Measurements from ENCODE around the gene PRF1.

Gene PRF1

DNA sequence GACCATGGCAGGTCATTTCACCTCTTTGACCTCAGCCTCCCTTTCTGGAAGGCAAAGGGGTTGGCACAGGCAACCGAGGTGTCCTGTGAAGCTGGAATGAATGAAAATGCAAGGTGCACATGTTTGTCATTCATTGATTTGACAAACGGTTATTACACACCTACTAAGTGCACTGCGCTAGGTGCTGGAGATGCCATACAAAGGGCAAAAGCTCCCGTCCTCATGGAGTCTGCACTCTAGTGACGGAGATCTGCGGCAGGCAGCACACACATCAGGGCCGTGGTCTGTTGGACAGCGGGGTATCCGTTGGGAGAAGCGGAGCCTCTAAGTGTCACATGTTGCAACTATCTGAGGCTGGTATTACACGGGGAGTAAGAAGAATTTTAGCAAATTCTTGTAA lies 44.2 kb downstream of the PRF1 start:
- TF ChIP-seq TAF1 (IDR thresholded peaks at IDR 0.05; ENCODE audit: borderline replicate concordance, insufficient read depth, low read length) (no peak), FOXP2 (optimal IDR thresholded peaks at IDR 0.05; ENCODE audit: borderline replicate concordance, extremely low read depth, extremely low read length, insufficient read depth) (no peak), POLR2AphosphoS5 (IDR thresholded peaks at IDR 0.05; ENCODE audit: low read depth, low read length) (no peak), SIN3A (IDR thresholded peaks at IDR 0.05; ENCODE audit: borderline replicate concordance, insufficient read depth, low read length) (no peak), REST (IDR thresholded peaks at IDR 0.05; ENCODE audit: insufficient read depth in 1 of 2, low read depth in 2 of 2, low read length in 2 of 2) (no peak)

- TF ChIP-seq TAF1 (IDR thresholded peaks at IDR 0.05; ENCODE audit: borderline replicate concordance, insufficient read depth, low read length) (no peak), POLR2AphosphoS5 (IDR thresholded peaks at IDR 0.05; ENCODE audit: low read depth, low read length) (no peak), SIN3A (IDR thresholded peaks at IDR 0.05; ENCODE audit: borderline replicate concordance, insufficient read depth, low read length) (no peak), REST (IDR thresholded peaks at IDR 0.05; ENCODE audit: insufficient read depth in 1 of 2, low read depth in 2 of 2, low read length in 2 of 2) (no peak), FOXP2 (optimal IDR thresholded peaks at IDR 0.05; ENCODE audit: borderline replicate concordance, extremely low read depth, extremely low read length, insufficient read depth) (no peak)
Measured at GRCh38 chr10:70557876-70558275, 44.7 kb downstream of the PRF1 start.

DNA sequence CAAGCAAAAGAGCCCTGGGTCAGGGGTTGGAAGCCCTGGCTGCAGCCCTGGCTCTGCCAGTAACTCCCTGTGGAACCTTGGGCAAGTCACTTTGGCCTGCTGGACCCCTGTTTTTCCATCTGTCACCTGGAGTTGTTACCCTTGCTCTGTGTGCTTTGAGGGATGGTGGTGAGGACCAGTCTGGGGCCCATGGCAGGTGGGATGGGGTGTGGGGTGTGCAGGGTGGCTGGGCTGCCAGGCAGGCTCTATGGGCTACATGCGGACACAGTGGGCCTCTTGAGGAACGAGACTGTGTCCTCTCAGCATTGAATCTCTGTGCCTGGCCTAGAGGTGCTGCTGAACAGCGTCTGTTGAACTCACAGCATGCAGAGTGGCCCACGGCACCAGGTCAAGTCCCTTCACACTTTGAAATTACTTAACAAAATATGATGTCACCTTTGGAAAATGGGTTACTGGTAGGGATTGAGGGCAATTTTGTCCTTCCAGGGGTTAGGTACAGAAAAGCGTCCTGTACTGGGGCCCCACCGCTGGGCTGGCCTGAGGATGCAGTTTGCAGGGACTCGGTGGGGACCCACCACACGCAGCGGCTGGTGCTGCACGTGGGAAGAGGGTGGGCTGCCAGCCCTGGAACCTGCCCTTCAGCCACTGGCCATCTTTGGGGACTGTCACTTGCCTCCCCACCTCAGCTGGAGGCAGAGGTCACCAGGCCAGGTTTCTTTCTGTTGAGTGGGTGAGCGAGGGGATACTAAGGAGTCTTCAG lies 45.3 kb downstream of the PRF1 start:
- TF ChIP-seq TAF1 (IDR thresholded peaks at IDR 0.05; ENCODE audit: borderline replicate concordance, insufficient read depth, low read length) (no peak), POLR2AphosphoS5 (IDR thresholded peaks at IDR 0.05; ENCODE audit: low read depth, low read length) (no peak), SIN3A (IDR thresholded peaks at IDR 0.05; ENCODE audit: borderline replicate concordance, insufficient read depth, low read length) (no peak), FOXP2 (optimal IDR thresholded peaks at IDR 0.05; ENCODE audit: borderline replicate concordance, extremely low read depth, extremely low read length, insufficient read depth) (no peak), REST (IDR thresholded peaks at IDR 0.05; ENCODE audit: insufficient read depth in 1 of 2, low read depth in 2 of 2, low read length in 2 of 2) (no peak)

- TF ChIP-seq POLR2AphosphoS5 (IDR thresholded peaks at IDR 0.05; ENCODE audit: low read depth, low read length), result no peak
- TF ChIP-seq TAF1 (IDR thresholded peaks at IDR 0.05; ENCODE audit: borderline replicate concordance, insufficient read depth, low read length), result no peak
- no peak for TF ChIP-seq REST (IDR thresholded peaks at IDR 0.05; ENCODE audit: insufficient read depth in 1 of 2, low read depth in 2 of 2, low read length in 2 of 2)
- TF ChIP-seq SIN3A (IDR thresholded peaks at IDR 0.05; ENCODE audit: borderline replicate concordance, insufficient read depth, low read length), result no peak
- no peak for TF ChIP-seq FOXP2 (optimal IDR thresholded peaks at IDR 0.05; ENCODE audit: borderline replicate concordance, extremely low read depth, extremely low read length, insufficient read depth)
Measured at GRCh38 chr10:70555371-70555770, 47.2 kb downstream of the PRF1 start.

Measured in PFSK-1 (cell line).